ENCODE measurements around the gene CRIP2.

Gene CRIP2

GRCh38 chr14:105460616-105461015 is 14.0 kb upstream of the CRIP2 start:
- Histone ChIP-seq H3K27me3 (ENCODE audit: insufficient read depth, low read length, poor library complexity) (no peaks in the 10 kb centered on the region), H4K5ac (ENCODE audit: low read length) (no peak overlapping the region), H3K4ac (ENCODE audit: low read depth, low read length) (no peak overlapping the region), H3K79me1 (ENCODE audit: low read length) (no peaks in the 10 kb centered on the region), H3K18ac (ENCODE audit: low read length) (no peak overlapping the region), H3K4me1 (ENCODE audit: control insufficient read depth, low read depth, low read length) (no peaks in the 10 kb centered on the region), H2AK5ac (ENCODE audit: low read length) (no peak overlapping the region), H2BK5ac (ENCODE audit: low read length) (no peak overlapping the region), H2BK15ac (replicated peaks; ENCODE audit: low read depth) (no peak overlapping the region), H3K23ac (ENCODE audit: low read length) (no peak overlapping the region), H3K4me2 (ENCODE audit: low read length) (no peak overlapping the region), H3K56ac (ENCODE audit: low read length) (no peak overlapping the region), H3K4me3 (ENCODE audit: low read length) (no peak overlapping the region), H3K36me3 (ENCODE audit: control insufficient read depth, insufficient read depth, low read length) (peaks cover 16% of the 10 kb centered on the region), H2BK120ac (ENCODE audit: low read depth, low read length) (no peak overlapping the region), H3K79me2 (ENCODE audit: control insufficient read depth, insufficient read depth, low read length) (no peaks in the 10 kb centered on the region), H3K9ac (ENCODE audit: low read length) (no peak overlapping the region), H3K27ac (ENCODE audit: low read depth, low read length) (no peak overlapping the region), H4K8ac (ENCODE audit: low read depth, low read length) (no peak overlapping the region)
- WGBS (ENCODE audit: extremely low coverage, insufficient coverage, low lambda C conversion rate): no CpG with 5 or more reads among the region's 17 CpGs
- DNase-seq: no peak

GRCh38 chr14:105461903-105462302 is 12.7 kb upstream of the CRIP2 start:
- no peak for DNase-seq
- H3K18ac ChIP-seq (ENCODE audit: low read length): no peak overlapping the region
- no peaks in the 10 kb centered on the region for H3K79me2 ChIP-seq (ENCODE audit: control insufficient read depth, insufficient read depth, low read length)
- no peak overlapping the region for H2BK5ac ChIP-seq (ENCODE audit: low read length)
- no peak overlapping the region for H2BK15ac ChIP-seq (replicated peaks; ENCODE audit: low read depth)
- H2AK5ac ChIP-seq (ENCODE audit: low read length): no peak overlapping the region
- H3K4me1 ChIP-seq (ENCODE audit: control insufficient read depth, low read depth, low read length): no peaks in the 10 kb centered on the region
- no peak overlapping the region for H3K4me2 ChIP-seq (ENCODE audit: low read length)
- no peaks in the 10 kb centered on the region for H3K27me3 ChIP-seq (ENCODE audit: insufficient read depth, low read length, poor library complexity)
- no peak overlapping the region for H4K5ac ChIP-seq (ENCODE audit: low read length)
- H2BK120ac ChIP-seq (ENCODE audit: low read depth, low read length): no peak overlapping the region
- no peak overlapping the region for H3K56ac ChIP-seq (ENCODE audit: low read length)
- H3K79me1 ChIP-seq (ENCODE audit: low read length): no peaks in the 10 kb centered on the region
- no peak overlapping the region for H3K4ac ChIP-seq (ENCODE audit: low read depth, low read length)
- H3K27ac ChIP-seq (ENCODE audit: low read depth, low read length): no peak overlapping the region
- WGBS (ENCODE audit: extremely low coverage, insufficient coverage, low lambda C conversion rate): no CpG with 5 or more reads among the region's 18 CpGs
- no peak overlapping the region for H3K23ac ChIP-seq (ENCODE audit: low read length)
- H3K36me3 ChIP-seq (ENCODE audit: control insufficient read depth, insufficient read depth, low read length): peaks cover 14% of the 10 kb centered on the region
- no peak overlapping the region for H3K9ac ChIP-seq (ENCODE audit: low read length)
- no peak overlapping the region for H3K4me3 ChIP-seq (ENCODE audit: low read length)
- H4K8ac ChIP-seq (ENCODE audit: low read depth, low read length): no peak overlapping the region

- Histone ChIP-seq H2BK5ac (ENCODE audit: low read length) (no peak overlapping the region), H3K36me3 (ENCODE audit: control insufficient read depth, insufficient read depth, low read length) (peaks cover 14% of the 10 kb centered on the region), H3K79me2 (ENCODE audit: control insufficient read depth, insufficient read depth, low read length) (no peaks in the 10 kb centered on the region), H3K4me3 (ENCODE audit: low read length) (no peak overlapping the region), H3K23ac (ENCODE audit: low read length) (no peak overlapping the region), H3K9ac (ENCODE audit: low read length) (no peak overlapping the region), H4K8ac (ENCODE audit: low read depth, low read length) (no peak overlapping the region), H3K4me1 (ENCODE audit: control insufficient read depth, low read depth, low read length) (no peaks in the 10 kb centered on the region), H3K4me2 (ENCODE audit: low read length) (no peak overlapping the region), H2BK15ac (replicated peaks; ENCODE audit: low read depth) (no peak overlapping the region), H3K27me3 (ENCODE audit: insufficient read depth, low read length, poor library complexity) (no peaks in the 10 kb centered on the region), H3K27ac (ENCODE audit: low read depth, low read length) (no peak overlapping the region), H4K5ac (ENCODE audit: low read length) (no peak overlapping the region), H3K79me1 (ENCODE audit: low read length) (no peaks in the 10 kb centered on the region), H2AK5ac (ENCODE audit: low read length) (no peak overlapping the region), H2BK120ac (ENCODE audit: low read depth, low read length) (no peak overlapping the region), H3K18ac (ENCODE audit: low read length) (no peak overlapping the region), H3K4ac (ENCODE audit: low read depth, low read length) (no peak overlapping the region), H3K56ac (ENCODE audit: low read length) (no peak overlapping the region)
- WGBS (ENCODE audit: extremely low coverage, insufficient coverage, low lambda C conversion rate): no CpG with 5 or more reads among the region's 33 CpGs
- no peak for DNase-seq
Measured at GRCh38 chr14:105464501-105464900, 10.1 kb upstream of the CRIP2 start.

GRCh38 chr14:105465209-105466031 is 9.2 kb upstream of the CRIP2 start:
- Histone ChIP-seq H3K27me3 (ENCODE audit: insufficient read depth, low read length, poor library complexity) (no peaks in the 10 kb centered on the region), H3K4me3 (ENCODE audit: low read length) (no peak overlapping the region), H3K36me3 (ENCODE audit: control insufficient read depth, insufficient read depth, low read length) (peaks cover 13% of the 10 kb centered on the region), H3K9ac (ENCODE audit: low read length) (no peak overlapping the region), H4K8ac (ENCODE audit: low read depth, low read length) (no peak overlapping the region), H2AK5ac (ENCODE audit: low read length) (no peak overlapping the region), H2BK15ac (replicated peaks; ENCODE audit: low read depth) (no peak overlapping the region), H4K5ac (ENCODE audit: low read length) (no peak overlapping the region), H3K79me1 (ENCODE audit: low read length) (no peaks in the 10 kb centered on the region), H2BK120ac (ENCODE audit: low read depth, low read length) (no peak overlapping the region), H3K4me1 (ENCODE audit: control insufficient read depth, low read depth, low read length) (no peaks in the 10 kb centered on the region), H3K18ac (ENCODE audit: low read length) (no peak overlapping the region), H3K56ac (ENCODE audit: low read length) (no peak overlapping the region), H3K79me2 (ENCODE audit: control insufficient read depth, insufficient read depth, low read length) (no peaks in the 10 kb centered on the region), H2BK5ac (ENCODE audit: low read length) (no peak overlapping the region), H3K4ac (ENCODE audit: low read depth, low read length) (no peak overlapping the region), H3K4me2 (ENCODE audit: low read length) (no peak overlapping the region), H3K27ac (ENCODE audit: low read depth, low read length) (peak overlapping the region; percentile 3), H3K23ac (ENCODE audit: low read length) (no peak overlapping the region)
- DNase-seq: peak; percentile 79
- WGBS (ENCODE audit: extremely low coverage, insufficient coverage, low lambda C conversion rate): no CpG with 5 or more reads among the region's 20 CpGs

- no peak overlapping the region for H3K27ac ChIP-seq (ENCODE audit: low read depth, low read length)
Measured at GRCh38 chr14:105466531-105467248, 7.9 kb upstream of the CRIP2 start.

More at GRCh38 chr14:105466531-105467248, 7.9 kb upstream of the CRIP2 start:
- Histone ChIP-seq H2BK5ac (ENCODE audit: low read length) (no peak overlapping the region), H3K4ac (ENCODE audit: low read depth, low read length) (no peak overlapping the region), H3K56ac (ENCODE audit: low read length) (no peak overlapping the region), H2AK5ac (ENCODE audit: low read length) (no peak overlapping the region), H2BK120ac (ENCODE audit: low read depth, low read length) (no peak overlapping the region), H3K4me3 (ENCODE audit: low read length) (no peak overlapping the region), H3K36me3 (ENCODE audit: control insufficient read depth, insufficient read depth, low read length) (peaks cover 6% of the 10 kb centered on the region), H4K8ac (ENCODE audit: low read depth, low read length) (no peak overlapping the region), H3K18ac (ENCODE audit: low read length) (no peak overlapping the region), H2BK15ac (replicated peaks; ENCODE audit: low read depth) (no peak overlapping the region), H3K4me2 (ENCODE audit: low read length) (no peak overlapping the region), H3K27me3 (ENCODE audit: insufficient read depth, low read length, poor library complexity) (no peaks in the 10 kb centered on the region), H3K9ac (ENCODE audit: low read length) (no peak overlapping the region), H3K4me1 (ENCODE audit: control insufficient read depth, low read depth, low read length) (no peaks in the 10 kb centered on the region), H3K23ac (ENCODE audit: low read length) (no peak overlapping the region), H4K5ac (ENCODE audit: low read length) (no peak overlapping the region), H3K79me2 (ENCODE audit: control insufficient read depth, insufficient read depth, low read length) (no peaks in the 10 kb centered on the region), H3K79me1 (ENCODE audit: low read length) (no peaks in the 10 kb centered on the region)
- no CpG with 5 or more reads among the region's 53 CpGs for WGBS (ENCODE audit: extremely low coverage, insufficient coverage, low lambda C conversion rate)
- DNase-seq: no peak

All from mesendoderm (in vitro differentiated cells).